ENCODE results near the gene LCOR.

GRCh38 chr10:96846395-96846794 is 14.3 kb downstream of the LCOR start:
- TF ChIP-seq CTCF (IDR thresholded peaks at IDR 0.05) (no peak), POLR2A (IDR thresholded peaks at IDR 0.05) (no peak)
